Adipose tissue (tissue), 3 donors: Measurements from ENCODE around the gene MKS1. TPM values are rescaled to one million over a fixed set of nuclear protein-coding genes. Genes with fewer than 3 reads are reported as not detected.

Experiments used
- H3K27ac ChIP-seq: one replicate; pipeline ENCODE4 v1.5.1; 2013; ENCODE audit warnings: low read depth, low read length
- WGBS, 3 donors: extraction: QIAGEN DNeasy Blood & Tissue Kit; methylation state at CpG; one replicate each; pipeline ENCODE4 v1.1.7; 2013; 5-methylcytosine and 5-hydroxymethylcytosine counted together
- polyA plus RNA-seq, 3 donors: library from polyadenylated mRNA; stranded (reverse); fragments of 200-250 nt; gene quantifications; one replicate each; pipeline ENCODE4 v1.2.3, GENCODE V29; 2013
- donor health status: healthy with polysubstance abuse.
- donor health status: Bipolar disorder and iron deficiency.
- donor health status: healthy.

MKS1 gene
- polyA plus RNA-seq, 3 donors: 7.0 to 8.9 (median 8.2) TPM

- H3K27ac ChIP-seq: no peak overlapping the region
- 60 to 66% (median 60%) methylated on average over 10 of the region's 10 CpGs for WGBS, 3 donors
Measured at GRCh38 chr17:58184308-58184985, 34.6 kb downstream of the MKS1 start.

GRCh38 chr17:58183514-58183913, 35.5 kb downstream of the MKS1 start:
- 80 to 88% (median 83%) methylated on average over 4 of the region's 4 CpGs for WGBS, 3 donors
- H3K27ac ChIP-seq: no peak overlapping the region

GRCh38 chr17:58181796-58182195, 37.3 kb downstream of the MKS1 start:
- no peak overlapping the region for H3K27ac ChIP-seq
- 66 to 79% (median 79%) methylated on average over 4 of the region's 4 CpGs for WGBS, 3 donors

- 40 to 44% (median 41%) methylated on average over 7 of the region's 7 CpGs for WGBS, 3 donors
- no peak overlapping the region for H3K27ac ChIP-seq
Measured at GRCh38 chr17:58176200-58176599, 42.9 kb downstream of the MKS1 start.

- WGBS, 3 donors: 37 to 54% (median 53%) methylated on average over 3 of the region's 3 CpGs
- no peak overlapping the region for H3K27ac ChIP-seq
Measured at GRCh38 chr17:58174871-58175270, 44.2 kb downstream of the MKS1 start.

- H3K27ac ChIP-seq: no peak overlapping the region
- 27 to 41% (median 40%) methylated on average over 2 of the region's 2 CpGs for WGBS, 3 donors
Measured at GRCh38 chr17:58172369-58173071, 46.5 kb downstream of the MKS1 start.

GRCh38 chr17:58170622-58171021, 48.4 kb downstream of the MKS1 start:
- WGBS, 3 donors: 38 to 53% (median 52%) methylated on average over 4 of the region's 4 CpGs
- no peak overlapping the region for H3K27ac ChIP-seq

GRCh38 chr17:58166682-58167081, 52.4 kb downstream of the MKS1 start, which contains the start of gene OR4D2:
Gene OR4D2 (plus strand): TSS chr17:58166982. CDS start chr17:58169656, 2,674 bp downstream.
- WGBS, 3 donors: 55 to 66% (median 65%) methylated on average over 6 of the region's 6 CpGs
- no peak within 1 kb of the TSS for H3K27ac ChIP-seq

GRCh38 chr17:58165981-58166380, 53.1 kb downstream of the MKS1 start:
- 9 to 14% (median 10%) methylated on average over 2 of the region's 2 CpGs for WGBS, 3 donors

GRCh38 chr17:58161566-58161965, 57.5 kb downstream of the MKS1 start:
- no peak overlapping the region for H3K27ac ChIP-seq
- WGBS, 3 donors: 57 to 71% (median 71%) methylated on average over 3 of the region's 3 CpGs

More at GRCh38 chr17:58165981-58166380, 53.1 kb downstream of the MKS1 start:
- no peak overlapping the region for H3K27ac ChIP-seq

- WGBS, 3 donors: 62 to 78% (median 78%) methylated on average over 2 of the region's 2 CpGs
- H3K27ac ChIP-seq: no peak overlapping the region
Measured at GRCh38 chr17:58158181-58158580, 60.9 kb downstream of the MKS1 start.

- H3K27ac ChIP-seq: no peak overlapping the region
- 1 to 2% (median 2%) methylated on average over 59 to 65 of the region's 65 CpGs for WGBS, 3 donors
Measured at GRCh38 chr17:58156839-58157803, 61.9 kb downstream of the MKS1 start.

Other genes starting within 250 kb of the MKS1 start
- 10 to 100 TPM; 18.2 to 23.9 (median 20.8) TPM for gene VEZF1, start 231.0 kb downstream of the MKS1 start, polyA plus RNA-seq
- gene SRSF1, start 212.0 kb downstream of the MKS1 start, polyA plus RNA-seq: 100 to 1,000 TPM in 2 of 3 donors, 10 to 100 TPM in 1; 43.4 to 130 (median 111) TPM
- 10 to 100 TPM; 11.1 to 39.3 (median 16.7) TPM for gene DYNLL2, start 135.8 kb downstream of the MKS1 start, polyA plus RNA-seq
- gene OR4D1, start 70.9 kb downstream of the MKS1 start, polyA plus RNA-seq: under 1 TPM in 2 of 3 donors, not detected in 1; 0.01 to 0.11 TPM
- not detected for gene OR4D2, start 52.3 kb downstream of the MKS1 start, polyA plus RNA-seq
- not detected for gene EPX, start 26.5 kb downstream of the MKS1 start, polyA plus RNA-seq
- gene LPO, start 19.3 kb upstream of the MKS1 start, polyA plus RNA-seq: 1 to 10 TPM in 1 of 3 donors, under 1 TPM in 1, not detected in 1; 0.07 to 1.3 TPM
- 1 to 10 TPM in 1 of 3 donors, under 1 TPM in 2; 0.15 to 1.0 (median 0.34) TPM for gene MPO, start 61.7 kb upstream of the MKS1 start, polyA plus RNA-seq
- 10 to 100 TPM in 1 of 3 donors, 1 to 10 TPM in 2; 4.4 to 11.9 (median 5.3) TPM for gene TSPOAP1, start 109.5 kb upstream of the MKS1 start, polyA plus RNA-seq
- gene SUPT4H1, start 132.9 kb upstream of the MKS1 start, polyA plus RNA-seq: 10 to 100 TPM; 30.6 to 91.4 (median 67.8) TPM
- 1 to 10 TPM in 1 of 3 donors, under 1 TPM in 1, not detected in 1; 0.16 to 4.8 TPM for gene RNF43, start 198.3 kb upstream of the MKS1 start, polyA plus RNA-seq